Measurements from ENCODE around the gene HACD3. TPM values are rescaled to one million over a fixed set of nuclear protein-coding genes. Genes with fewer than 3 reads are reported as not detected.

HACD3 gene
- total and polyA plus RNA-seq, 2 of the 13 experiments (the other 11 are each of a cell fraction or from before 2014, with no cell fraction given): 73.6 to 161 TPM

DNA sequence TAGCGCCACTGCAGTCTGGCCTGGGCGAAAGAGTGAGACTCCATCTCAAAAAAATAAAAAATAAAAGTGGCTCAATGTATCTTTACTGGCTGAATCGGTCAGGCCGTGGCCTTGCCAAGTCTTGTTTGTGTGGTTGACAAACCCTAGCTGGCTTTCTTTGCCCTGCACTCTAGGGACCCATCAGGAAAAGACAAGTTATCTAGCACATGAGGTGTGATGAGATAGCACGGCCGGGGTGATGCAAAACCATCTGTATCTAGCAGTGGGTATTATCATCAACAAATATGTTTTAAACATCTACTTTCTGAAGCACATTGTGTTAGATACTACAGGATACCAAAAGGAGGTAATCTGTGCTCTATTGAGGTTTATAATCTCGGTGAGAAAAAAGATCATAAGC lies 8.9 kb upstream of the HACD3 start:
- ATAC-seq (no peak), DNase-seq (ENCODE audit: low spot score) (no peak), FAIRE-seq (no peak)
- no peaks in the 10 kb centered on the region for H3K9me3 ChIP-seq (ENCODE audit: low read length)
- CTCF ChIA-PET (ENCODE audit: low intra/inter-chr PET ratio, low total read pairs): no interaction called here
- BruUV-seq (replicated peaks): no TSS peak
- TF ChIP-seq, protein P1, sequence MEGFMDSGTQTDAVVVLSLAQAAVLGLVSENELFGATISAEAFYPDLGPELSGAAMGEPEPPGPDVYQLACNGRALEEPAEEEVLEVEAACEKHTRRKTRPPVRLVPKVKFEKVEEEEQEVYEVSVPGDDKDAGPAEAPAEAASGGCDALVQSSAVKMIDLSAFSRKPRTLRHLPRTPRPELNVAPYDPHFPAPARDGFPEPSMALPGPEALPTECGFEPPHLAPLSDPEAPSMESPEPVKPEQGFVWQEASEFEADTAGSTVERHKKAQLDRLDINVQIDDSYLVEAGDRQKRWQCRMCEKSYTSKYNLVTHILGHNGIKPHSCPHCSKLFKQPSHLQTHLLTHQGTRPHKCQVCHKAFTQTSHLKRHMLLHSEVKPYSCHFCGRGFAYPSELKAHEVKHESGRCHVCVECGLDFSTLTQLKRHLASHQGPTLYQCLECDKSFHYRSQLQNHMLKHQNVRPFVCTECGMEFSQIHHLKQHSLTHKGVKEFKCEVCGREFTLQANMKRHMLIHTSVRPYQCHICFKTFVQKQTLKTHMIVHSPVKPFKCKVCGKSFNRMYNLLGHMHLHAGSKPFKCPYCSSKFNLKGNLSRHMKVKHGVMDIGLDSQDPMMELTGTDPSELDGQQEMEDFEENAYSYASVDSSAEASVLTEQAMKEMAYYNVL (CRISPR knock-in tag; IDR thresholded peaks at IDR 0.05; ENCODE audit: borderline replicate concordance): no peak
- TF ChIP-seq JUNB (CRISPR knock-in tag; IDR thresholded peaks at IDR 0.05; ENCODE audit: borderline replicate concordance): no peak
- no peak for TF ChIP-seq KDM4B (CRISPR knock-in tag; IDR thresholded peaks at IDR 0.05)
- TF ChIP-seq RFX5 (IDR thresholded peaks at IDR 0.05; ENCODE audit: low read depth, low read length): no peak
- TF ChIP-seq ZNF660 (CRISPR knock-in tag; IDR thresholded peaks at IDR 0.05; ENCODE audit: borderline replicate concordance, low read depth): no peak
- no peak overlapping the region for H3K27ac ChIP-seq (ENCODE audit: extremely low read length, insufficient read depth, low read length)
- 58% methylated on average over 7 of the region's 7 CpGs for WGBS (ENCODE audit: low lambda C conversion rate)
- H3K36me3 ChIP-seq (replicated peaks in 1 of 2; ENCODE audit: control insufficient read depth in 1 of 2, insufficient read depth in 2 of 2, low read length in 2 of 2): no peaks in the 10 kb centered on the region
- H3K4me2 ChIP-seq (ENCODE audit: low read depth, low read length): no peak overlapping the region
- in situ Hi-C loops (cut with HindIII; ENCODE audit: extremely low pct_ligation_motif_present, low pct_unique_long_range_greater_than_20kb): no loop called here
- intact Hi-C loops (cut with micrococcal nuclease; ENCODE audit: unreplicated experiment): loop anchor here (2.0 kb wide), 1 partner anchor 31 kb away; no protein-coding TSS in a partner anchor
- H3K27me3 ChIP-seq (ENCODE audit: control insufficient read depth in 1 of 2, insufficient read depth in 2 of 2, low read length in 2 of 2): no peaks in the 10 kb centered on the region; a peak in 2 of 5 replicates
- H3K4me1 ChIP-seq (ENCODE audit: insufficient read depth, low read length): peaks cover 39% of the 10 kb centered on the region
- H3K4me3 ChIP-seq (replicated peaks in 1 of 3; ENCODE audit: insufficient read depth in 1 of 3, low read depth in 2 of 3, low read length in 3 of 3): no peak overlapping the region
- peaks cover 6% of the 10 kb centered on the region for H3K79me2 ChIP-seq (ENCODE audit: insufficient read depth, low read length)
- POLR2A ChIA-PET: interaction anchor here (1.3 kb wide), 1 partner anchor 9 kb away, joined by 4 read pairs; the partner anchor contains the start of gene HACD3
- H2AFZ ChIP-seq (ENCODE audit: low read length): no peak overlapping the region
- H4K20me1 ChIP-seq (ENCODE audit: insufficient read depth, low read length): no peaks in the 10 kb centered on the region
- no peak overlapping the region for H3K9ac ChIP-seq (ENCODE audit: insufficient read depth, low read depth, low read length)

DNA sequence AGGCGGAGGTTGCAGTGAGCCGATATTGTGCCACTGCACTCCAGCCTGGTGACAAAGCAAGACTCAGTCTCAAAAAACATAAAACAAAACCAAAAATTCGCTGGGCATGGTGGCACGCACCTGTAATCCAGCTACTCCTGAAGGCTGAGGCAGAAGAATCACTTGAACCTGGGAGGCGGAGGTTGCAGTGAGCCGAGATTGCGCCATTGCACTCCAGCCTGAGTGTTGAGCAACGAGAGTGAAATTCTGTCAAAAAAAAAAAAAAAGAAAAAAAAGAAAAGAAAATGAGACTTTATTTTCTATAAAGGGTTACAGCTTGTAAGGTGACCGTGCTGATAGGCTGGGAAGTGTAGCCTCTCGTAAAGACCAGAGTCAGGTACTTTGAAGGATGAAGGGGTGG lies 6.0 kb upstream of the HACD3 start:
- Histone ChIP-seq H3K4me1 (ENCODE audit: insufficient read depth, low read length) (peaks cover 34% of the 10 kb centered on the region), H3K4me3 (replicated peaks in 1 of 3; ENCODE audit: insufficient read depth in 1 of 3, low read depth in 2 of 3, low read length in 3 of 3) (no peak overlapping the region), H2AFZ (ENCODE audit: low read length) (no peak overlapping the region), H3K9ac (ENCODE audit: insufficient read depth, low read depth, low read length) (no peak overlapping the region), H3K79me2 (ENCODE audit: insufficient read depth, low read length) (no peaks in the 10 kb centered on the region), H4K20me1 (ENCODE audit: insufficient read depth, low read length) (no peaks in the 10 kb centered on the region), H3K9me3 (ENCODE audit: low read length) (no peaks in the 10 kb centered on the region), H3K27ac (ENCODE audit: extremely low read length, insufficient read depth, low read length) (no peak overlapping the region), H3K36me3 (replicated peaks in 1 of 2; ENCODE audit: control insufficient read depth in 1 of 2, insufficient read depth in 2 of 2, low read length in 2 of 2) (no peaks in the 10 kb centered on the region), H3K4me2 (ENCODE audit: low read depth, low read length) (peak overlapping the region; percentile 39; the same call in 1 of the 2 replicates), H3K27me3 (ENCODE audit: control insufficient read depth in 1 of 2, insufficient read depth in 2 of 2, low read length in 2 of 2) (no peaks in the 10 kb centered on the region; a peak in 1 of 5 replicates)
- POLR2A ChIA-PET: interaction anchor here (0.7 kb wide), 1 partner anchor 9 kb away, joined by 3 read pairs; no protein-coding TSS in a partner anchor
- DNase-seq (ENCODE audit: low spot score) (no peak), ATAC-seq (no peak; the same call in 2 of the 3 replicates), FAIRE-seq (no peak)
- BruUV-seq (replicated peaks): no TSS peak
- intact Hi-C loops (cut with micrococcal nuclease; ENCODE audit: unreplicated experiment): no loop called here
- CTCF ChIA-PET (ENCODE audit: low intra/inter-chr PET ratio, low total read pairs): no interaction called here
- WGBS (ENCODE audit: low lambda C conversion rate): 33% methylated on average over 10 of the region's 10 CpGs
- in situ Hi-C loops (cut with HindIII; ENCODE audit: extremely low pct_ligation_motif_present, low pct_unique_long_range_greater_than_20kb): no loop called here
- TF ChIP-seq SALL1 (CRISPR knock-in tag; IDR thresholded peaks at IDR 0.05): no peak
- no peak for TF ChIP-seq ZBTB3 (CRISPR knock-in tag; IDR thresholded peaks at IDR 0.05; ENCODE audit: borderline replicate concordance, low read depth)
- TF ChIP-seq SKI (IDR thresholded peaks at IDR 0.05; ENCODE audit: partially characterized antibody): no peak
- TF ChIP-seq ZFP36L1 (CRISPR knock-in tag; IDR thresholded peaks at IDR 0.05): no peak
- TF ChIP-seq TOE1 (CRISPR knock-in tag; IDR thresholded peaks at IDR 0.05): no peak
- TF ChIP-seq, protein P2, sequence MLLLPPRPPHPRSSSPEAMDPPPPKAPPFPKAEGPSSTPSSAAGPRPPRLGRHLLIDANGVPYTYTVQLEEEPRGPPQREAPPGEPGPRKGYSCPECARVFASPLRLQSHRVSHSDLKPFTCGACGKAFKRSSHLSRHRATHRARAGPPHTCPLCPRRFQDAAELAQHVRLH (CRISPR knock-in tag; IDR thresholded peaks at IDR 0.05; ENCODE audit: borderline replicate concordance, low read depth): no peak
- no peak for TF ChIP-seq PAWR (CRISPR knock-in tag; IDR thresholded peaks at IDR 0.05; ENCODE audit: borderline replicate concordance)
- no peak for TF ChIP-seq PAX8 (CRISPR knock-in tag; IDR thresholded peaks at IDR 0.05; ENCODE audit: borderline replicate concordance)
- TF ChIP-seq, protein P3, sequence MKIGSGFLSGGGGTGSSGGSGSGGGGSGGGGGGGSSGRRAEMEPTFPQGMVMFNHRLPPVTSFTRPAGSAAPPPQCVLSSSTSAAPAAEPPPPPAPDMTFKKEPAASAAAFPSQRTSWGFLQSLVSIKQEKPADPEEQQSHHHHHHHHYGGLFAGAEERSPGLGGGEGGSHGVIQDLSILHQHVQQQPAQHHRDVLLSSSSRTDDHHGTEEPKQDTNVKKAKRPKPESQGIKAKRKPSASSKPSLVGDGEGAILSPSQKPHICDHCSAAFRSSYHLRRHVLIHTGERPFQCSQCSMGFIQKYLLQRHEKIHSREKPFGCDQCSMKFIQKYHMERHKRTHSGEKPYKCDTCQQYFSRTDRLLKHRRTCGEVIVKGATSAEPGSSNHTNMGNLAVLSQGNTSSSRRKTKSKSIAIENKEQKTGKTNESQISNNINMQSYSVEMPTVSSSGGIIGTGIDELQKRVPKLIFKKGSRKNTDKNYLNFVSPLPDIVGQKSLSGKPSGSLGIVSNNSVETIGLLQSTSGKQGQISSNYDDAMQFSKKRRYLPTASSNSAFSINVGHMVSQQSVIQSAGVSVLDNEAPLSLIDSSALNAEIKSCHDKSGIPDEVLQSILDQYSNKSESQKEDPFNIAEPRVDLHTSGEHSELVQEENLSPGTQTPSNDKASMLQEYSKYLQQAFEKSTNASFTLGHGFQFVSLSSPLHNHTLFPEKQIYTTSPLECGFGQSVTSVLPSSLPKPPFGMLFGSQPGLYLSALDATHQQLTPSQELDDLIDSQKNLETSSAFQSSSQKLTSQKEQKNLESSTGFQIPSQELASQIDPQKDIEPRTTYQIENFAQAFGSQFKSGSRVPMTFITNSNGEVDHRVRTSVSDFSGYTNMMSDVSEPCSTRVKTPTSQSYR (CRISPR knock-in tag; IDR thresholded peaks at IDR 0.05; ENCODE audit: borderline replicate concordance): no peak

Measured in HepG2 (cell line).